CD14-positive monocyte (primary cell): ENCODE data around the gene RER1. TPM values are rescaled to one million over a fixed set of nuclear protein-coding genes. Genes with fewer than 3 reads are reported as not detected.
A peak's percentile ranks its signal among the peaks of the same experiment; 100 is the strongest.

Experiments used
- DNase-seq, 3 donors: peaks; one replicate each; pipeline ENCODE4 v3.0.0-alpha.2; 2011 to 2022
- H2AFZ ChIP-seq: 2 replicates; pipeline ENCODE4 v1.6.0; 2012; ENCODE audit warnings: mild to moderate bottlenecking, low read depth, low read length, inconsistent platforms; ENCODE audit not compliant: insufficient read depth, poor library complexity, severe bottlenecking
- H3K27ac ChIP-seq, 2 donors: 1 replicate in 1 of 2; 2 replicates in 1 of 2; pipeline ENCODE4 v1.5.1; 2012 to 2013; ENCODE audit warnings: low read length in 2 of 2, control low read depth in 1 of 2, inconsistent platforms in 1 of 2, low read depth in 1 of 2, mild to moderate bottlenecking in 1 of 2
- H3K27me3 ChIP-seq, 2 donors: one replicate each; pipeline versions ENCODE4 v1.6.0 to v1.6.1; 2011 to 2013; ENCODE audit warnings: low read length in 2 of 2; ENCODE audit not compliant: control insufficient read depth in 2 of 2, insufficient read depth in 2 of 2
- H3K36me3 ChIP-seq, 2 donors: replicated peaks in 1 of 2; 1 replicate in 1 of 2; 2 replicates in 1 of 2; pipeline versions ENCODE4 v1.5.1 to v1.6.1; 2012 to 2013; ENCODE audit warnings: low read length in 2 of 2, control low read depth in 1 of 2, inconsistent platforms in 1 of 2, mild to moderate bottlenecking in 1 of 2; ENCODE audit not compliant: insufficient read depth in 2 of 2, control insufficient read depth in 1 of 2
- H3K4me1 ChIP-seq, 2 donors: 1 replicate in 1 of 2; 2 replicates in 1 of 2; pipeline versions ENCODE4 v1.5.1 to v1.6.1; 2012 to 2013; ENCODE audit warnings: low read length in 2 of 2, control low read depth in 1 of 2, inconsistent platforms in 1 of 2, mild to moderate bottlenecking in 1 of 2, moderate library complexity in 1 of 2; ENCODE audit not compliant: insufficient read depth in 2 of 2, control insufficient read depth in 1 of 2
- H3K4me2 ChIP-seq: replicated peaks from 2 replicates; pipeline ENCODE3; 2012; ENCODE audit warnings: low read length, moderate library complexity, mild to moderate bottlenecking; ENCODE audit not compliant: poor library complexity, severe bottlenecking; ENCODE audit errors: extremely low read depth
- H3K4me3 ChIP-seq, 3 experiments: fragments of 200-600 bp in 1 of 3; sonication (generic) in 1 of 3; replicated peaks in 1 of 3; 1 replicate in 2 of 3; 2 replicates in 1 of 3; pipeline ENCODE4 v1.5.1; 2011 to 2013; ENCODE audit warnings: low read length in 3 of 3, mild to moderate bottlenecking in 3 of 3, control low read depth in 2 of 3, low read depth in 2 of 3, inconsistent platforms in 1 of 3, moderate library complexity in 1 of 3
- H3K79me2 ChIP-seq: 2 replicates; pipeline ENCODE4 v1.6.0; 2012; ENCODE audit warnings: mild to moderate bottlenecking, control low read depth, inconsistent platforms, low read length, moderate library complexity; ENCODE audit not compliant: insufficient read depth
- H3K9ac ChIP-seq: 2 replicates; pipeline ENCODE4 v1.6.0; 2017; ENCODE audit warnings: low read length, mild to moderate bottlenecking; ENCODE audit not compliant: insufficient read depth, poor library complexity, severe bottlenecking
- H3K9me3 ChIP-seq, 2 donors: replicated peaks in 1 of 2; 1 replicate in 1 of 2; 2 replicates in 1 of 2; pipeline versions ENCODE4 v1.5.1 to v1.6.1; 2012 to 2013; ENCODE audit warnings: low read length in 2 of 2, control low read depth in 1 of 2; ENCODE audit not compliant: control insufficient read depth in 1 of 2, insufficient read depth in 1 of 2
- H4K20me1 ChIP-seq: 2 replicates; pipeline ENCODE4 v1.6.0; 2012; ENCODE audit warnings: mild to moderate bottlenecking, low read length, control low read depth, moderate library complexity; ENCODE audit not compliant: insufficient read depth
- H3K27ac Mint-ChIP-seq, 7 donors: one replicate each; pipeline ENCODE4 v1.8.0; 2020; ENCODE audit warnings: mild to moderate bottlenecking in 7 of 7, mixed read lengths in 7 of 7, moderate library complexity in 6 of 7, inconsistent platforms in 2 of 7
- H3K27me3 Mint-ChIP-seq, 3 donors: one replicate each; pipeline ENCODE4 v1.8.0; 2021 to 2022; ENCODE audit warnings: low read depth in 3 of 3, mild to moderate bottlenecking in 3 of 3, mixed read lengths in 3 of 3, moderate library complexity in 3 of 3, inconsistent platforms in 1 of 3
- H3K36me3 Mint-ChIP-seq, 2 donors: one replicate each; pipeline ENCODE4 v1.8.0; 2020; ENCODE audit warnings: mixed read lengths in 2 of 2, inconsistent platforms in 1 of 2, mild to moderate bottlenecking in 1 of 2
- H3K4me1 Mint-ChIP-seq: one replicate; pipeline ENCODE4 v1.8.0; 2020; ENCODE audit warnings: mild to moderate bottlenecking, mixed read lengths
- H3K4me3 Mint-ChIP-seq, 2 donors: one replicate each; pipeline ENCODE4 v1.8.0; 2020; ENCODE audit warnings: mild to moderate bottlenecking in 2 of 2, mixed read lengths in 2 of 2, moderate library complexity in 1 of 2
- H3K9me3 Mint-ChIP-seq, 7 donors: one replicate each; pipeline ENCODE4 v1.8.0; 2020 to 2022; ENCODE audit warnings: mixed read lengths in 7 of 7, mild to moderate bottlenecking in 6 of 7, moderate library complexity in 6 of 7, inconsistent platforms in 2 of 7
- WGBS: methylation state at CpG from one replicate; pipeline ENCODE4 v1.1.5; 2013; ENCODE audit warnings: missing lambda C conversion rate; ENCODE audit not compliant: insufficient coverage; 5-methylcytosine and 5-hydroxymethylcytosine counted together
- intact Hi-C, 2 donors: fragments of 100-400 bp; cut with micrococcal nuclease; formaldehyde crosslinking; loops; one replicate each; pipeline versions ENCODE4 v1.15.0 to v1.15.1; 2023
- polyA plus RNA-seq, 3 donors: library from polyadenylated mRNA; depleted of rRNA in 1 of 3; unstranded in 2 of 3; stranded (reverse) in 1 of 3; fragments of 300-500 nt in 2 of 3; fragments of >200 nt in 1 of 3; fragmentation: Illumina TruSeq in 2 of 3; gene quantifications; 1 replicate in 2 of 3; 2 replicates in 1 of 3; pipeline ENCODE4 v1.2.3, GENCODE V29; 2012 to 2021
- TF ChIP-seq, protein P1 (sequence below): fragments of 200-600 bp; IDR thresholded peaks from one replicate; pipeline ENCODE4 v1.8.0; 2022; ENCODE audit warnings: antibody characterized with exemption, mild to moderate bottlenecking

The RER1 gene
- polyA plus RNA-seq, 3 donors = 98.3 to 235 (median 193) TPM

DNA sequence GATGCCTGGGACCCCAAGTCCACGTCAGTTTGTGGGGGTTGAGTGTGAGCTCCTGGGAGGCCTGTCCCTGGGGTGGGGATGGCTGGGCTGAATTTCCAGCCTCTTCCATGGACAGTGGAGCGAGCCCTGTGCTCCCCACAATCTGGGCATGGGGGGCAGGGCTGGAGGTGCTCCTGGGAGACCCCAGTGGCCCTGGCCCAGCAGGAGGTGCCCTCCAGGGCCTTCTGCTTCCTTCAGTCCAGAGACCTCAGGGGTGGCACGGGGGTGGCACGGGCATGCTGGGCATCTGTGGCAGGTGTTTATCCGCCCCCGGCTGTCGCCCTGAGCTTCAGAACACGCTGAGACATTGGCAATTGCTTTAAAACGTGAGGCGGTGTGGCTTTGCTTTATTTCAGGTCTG lies 41.1 kb upstream of the RER1 start:
- H2AFZ ChIP-seq = no peak overlapping the region

DNA sequence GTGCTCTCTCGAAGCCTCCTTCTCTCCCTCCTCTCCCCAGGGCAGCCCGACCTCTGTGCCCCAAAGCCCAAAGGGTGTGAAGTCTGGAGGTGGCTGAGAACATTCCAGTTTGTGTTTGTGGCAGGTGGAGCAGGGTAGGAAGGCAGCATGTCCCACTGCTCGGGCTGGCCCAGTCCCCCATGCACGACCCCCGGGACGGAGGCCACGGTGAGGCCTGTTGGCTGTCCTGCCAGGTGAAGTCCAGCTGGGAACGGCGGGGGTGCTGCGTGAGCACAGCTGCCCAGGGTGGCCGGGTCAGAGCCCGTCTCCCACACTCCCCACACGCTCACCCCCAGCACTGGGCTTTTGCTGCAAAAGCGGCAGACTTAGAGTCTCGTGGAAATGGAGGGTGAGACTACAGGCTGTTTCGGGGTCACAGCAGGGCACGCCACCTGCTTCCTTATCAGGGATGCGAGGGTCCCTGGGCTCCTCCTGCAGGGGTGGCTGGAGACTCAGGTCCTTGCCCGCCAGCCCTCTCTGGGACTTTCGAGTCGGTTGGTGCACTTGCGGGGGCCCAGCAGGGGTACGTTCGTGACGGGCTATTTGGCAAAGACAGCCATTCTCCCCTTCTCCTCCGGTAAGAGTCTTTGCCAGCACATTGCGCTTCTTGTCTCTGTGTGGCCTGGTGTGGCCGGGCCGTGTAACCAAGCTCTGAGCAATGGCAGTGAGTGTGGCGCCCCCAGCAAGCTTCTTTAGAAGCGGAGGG lies 40.6 kb upstream of the RER1 start:
- intact Hi-C loops = no loop called here
- WGBS = 91% methylated on average over 23 of the region's 31 CpGs
- Histone ChIP-seq H3K36me3 (no peaks in the 10 kb centered on the region), H3K27me3 (no peaks in the 10 kb centered on the region), H3K79me2 (no peaks in the 10 kb centered on the region), H3K27ac (no peak overlapping the region), H3K4me3 (no peak overlapping the region), H2AFZ (no peak overlapping the region), H3K4me1 (no peaks in the 10 kb centered on the region), H3K9me3 (no peaks in the 10 kb centered on the region), H3K4me2 (no peak overlapping the region), H3K9ac (no peak overlapping the region), H4K20me1 (no peaks in the 10 kb centered on the region)
- DNase-seq = no peak
- H3K36me3 Mint-ChIP-seq = no peaks in the 10 kb centered on the region
- peaks cover 0 to 2% (median 0%) of the 10 kb centered on the region in 7 donors for H3K9me3 Mint-ChIP-seq
- peaks cover 2 to 7% (median 5%) of the 10 kb centered on the region in 3 donors for H3K27me3 Mint-ChIP-seq
- peak overlapping the region in 1 of 7 donors; percentile 35 for H3K27ac Mint-ChIP-seq
- TF ChIP-seq, protein P1, sequence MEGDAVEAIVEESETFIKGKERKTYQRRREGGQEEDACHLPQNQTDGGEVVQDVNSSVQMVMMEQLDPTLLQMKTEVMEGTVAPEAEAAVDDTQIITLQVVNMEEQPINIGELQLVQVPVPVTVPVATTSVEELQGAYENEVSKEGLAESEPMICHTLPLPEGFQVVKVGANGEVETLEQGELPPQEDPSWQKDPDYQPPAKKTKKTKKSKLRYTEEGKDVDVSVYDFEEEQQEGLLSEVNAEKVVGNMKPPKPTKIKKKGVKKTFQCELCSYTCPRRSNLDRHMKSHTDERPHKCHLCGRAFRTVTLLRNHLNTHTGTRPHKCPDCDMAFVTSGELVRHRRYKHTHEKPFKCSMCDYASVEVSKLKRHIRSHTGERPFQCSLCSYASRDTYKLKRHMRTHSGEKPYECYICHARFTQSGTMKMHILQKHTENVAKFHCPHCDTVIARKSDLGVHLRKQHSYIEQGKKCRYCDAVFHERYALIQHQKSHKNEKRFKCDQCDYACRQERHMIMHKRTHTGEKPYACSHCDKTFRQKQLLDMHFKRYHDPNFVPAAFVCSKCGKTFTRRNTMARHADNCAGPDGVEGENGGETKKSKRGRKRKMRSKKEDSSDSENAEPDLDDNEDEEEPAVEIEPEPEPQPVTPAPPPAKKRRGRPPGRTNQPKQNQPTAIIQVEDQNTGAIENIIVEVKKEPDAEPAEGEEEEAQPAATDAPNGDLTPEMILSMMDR = no peak
- no peak overlapping the region for H3K4me3 Mint-ChIP-seq
- no peaks in the 10 kb centered on the region for H3K4me1 Mint-ChIP-seq

More for the DNA sequence above, 41.1 kb upstream of the RER1 start:
- H3K4me3 Mint-ChIP-seq = no peak overlapping the region
- DNase-seq = no peak
- H3K36me3 Mint-ChIP-seq = no peaks in the 10 kb centered on the region
- Histone ChIP-seq H3K27ac (no peak overlapping the region), H3K27me3 (no peaks in the 10 kb centered on the region), H3K9ac (no peak overlapping the region), H3K4me3 (no peak overlapping the region), H3K9me3 (no peaks in the 10 kb centered on the region), H3K79me2 (no peaks in the 10 kb centered on the region), H3K4me2 (no peak overlapping the region), H3K36me3 (no peaks in the 10 kb centered on the region), H4K20me1 (no peaks in the 10 kb centered on the region), H3K4me1 (no peaks in the 10 kb centered on the region)
- peaks cover 2 to 7% (median 5%) of the 10 kb centered on the region in 3 donors for H3K27me3 Mint-ChIP-seq
- no peaks in the 10 kb centered on the region for H3K4me1 Mint-ChIP-seq
- intact Hi-C loops = no loop called here
- TF ChIP-seq, protein P1 = no peak
- H3K27ac Mint-ChIP-seq = no peak overlapping the region
- peaks cover 0 to 2% (median 0%) of the 10 kb centered on the region in 7 donors for H3K9me3 Mint-ChIP-seq
- 92% methylated on average over 8 of the region's 10 CpGs for WGBS
